Activated naive CD4-positive, alpha-beta T cell treated with anti-CD3 and anti-CD28 coated beads, Interleukin-2, amount 50 U/mL, for 72 hours (primary cell): ENCODE data around the gene POLR2E. TPM values are rescaled to one million over a fixed set of nuclear protein-coding genes. Genes with fewer than 3 reads are reported as not detected.
A peak's percentile ranks its signal among the peaks of the same experiment; 100 is the strongest.

Experiments
- ATAC-seq, 2 donors: fragments of 150-1000 bp; cut with Tn5 transposase; 2 replicates each; pipeline ENCODE4 v1.10.0; 2021; ENCODE audit warnings: mild to moderate bottlenecking in 2 of 2, moderate library complexity in 2 of 2
- DNase-seq, 2 donors: peaks; one replicate each; pipeline ENCODE4 v3.0.0; 2021 to 2022; ENCODE audit warnings: low spot score in 2 of 2
- H3K27ac Mint-ChIP-seq, 2 donors: one replicate each; pipeline ENCODE4 v1.8.0; 2022; ENCODE audit warnings: mild to moderate bottlenecking in 2 of 2, mixed read lengths in 2 of 2
- H3K36me3 Mint-ChIP-seq, 2 donors: one replicate each; pipeline ENCODE4 v1.8.0; 2022; ENCODE audit warnings: mixed read lengths in 2 of 2
- H3K9me3 Mint-ChIP-seq, 2 donors: one replicate each; pipeline ENCODE4 v1.8.0; 2022; ENCODE audit warnings: mixed read lengths in 2 of 2
- total RNA-seq, 2 donors: library from RNA; stranded (reverse); gene quantifications; one replicate each; pipeline ENCODE4 v1.2.3, GENCODE V29; 2022

POLR2E gene
- total RNA-seq, 2 donors from 2014 or later, result 248 to 259 TPM

DNA sequence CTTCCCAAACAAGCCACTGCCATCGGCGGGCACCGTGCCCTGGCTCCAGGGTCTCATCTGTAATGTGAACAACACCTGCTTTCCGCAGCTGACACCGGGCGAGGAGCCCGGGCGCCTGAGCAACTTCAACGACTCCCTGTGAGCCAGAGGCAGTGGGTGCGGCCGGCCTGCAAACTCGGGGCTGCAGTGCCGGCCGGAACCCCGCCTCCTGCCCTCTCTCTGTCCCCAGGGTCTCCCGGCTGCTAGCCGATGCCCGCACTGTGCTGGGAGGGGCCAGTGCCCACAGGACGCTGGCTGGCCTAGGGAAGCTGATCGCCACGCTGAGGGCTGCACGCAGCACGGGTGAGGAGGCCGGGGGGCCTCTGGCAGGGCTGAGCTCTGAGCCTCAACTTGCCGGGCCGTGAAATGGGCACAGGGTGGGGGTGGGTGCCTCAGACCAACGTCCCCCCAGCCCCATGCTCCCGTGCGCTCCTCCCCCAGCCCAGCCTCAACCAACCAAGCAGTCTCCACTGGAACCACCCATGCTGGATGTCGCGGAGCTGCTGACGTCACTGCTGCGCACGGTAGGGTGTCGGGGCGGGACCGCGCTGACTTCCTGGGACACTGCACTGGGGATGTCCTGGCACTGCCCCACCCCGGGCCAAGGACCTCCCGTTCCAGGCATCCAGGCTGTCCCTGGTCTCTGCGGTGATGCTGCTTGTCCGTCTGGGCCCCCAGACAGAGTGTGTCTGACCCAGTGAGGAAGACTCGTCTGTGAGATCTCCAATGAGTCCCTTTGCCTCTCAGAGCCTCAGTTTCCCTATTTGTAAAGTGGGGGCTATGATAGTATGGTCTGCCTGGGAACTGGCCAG, 53.1 kb downstream of the POLR2E start:
- Mint-ChIP-seq H3K27ac (no peak overlapping the region), H3K36me3 (peaks cover 8 to 20% of the 10 kb centered on the region in 2 donors), H3K9me3 (no peaks in the 10 kb centered on the region)
- DNase-seq (no peak), ATAC-seq (no peak)

DNA sequence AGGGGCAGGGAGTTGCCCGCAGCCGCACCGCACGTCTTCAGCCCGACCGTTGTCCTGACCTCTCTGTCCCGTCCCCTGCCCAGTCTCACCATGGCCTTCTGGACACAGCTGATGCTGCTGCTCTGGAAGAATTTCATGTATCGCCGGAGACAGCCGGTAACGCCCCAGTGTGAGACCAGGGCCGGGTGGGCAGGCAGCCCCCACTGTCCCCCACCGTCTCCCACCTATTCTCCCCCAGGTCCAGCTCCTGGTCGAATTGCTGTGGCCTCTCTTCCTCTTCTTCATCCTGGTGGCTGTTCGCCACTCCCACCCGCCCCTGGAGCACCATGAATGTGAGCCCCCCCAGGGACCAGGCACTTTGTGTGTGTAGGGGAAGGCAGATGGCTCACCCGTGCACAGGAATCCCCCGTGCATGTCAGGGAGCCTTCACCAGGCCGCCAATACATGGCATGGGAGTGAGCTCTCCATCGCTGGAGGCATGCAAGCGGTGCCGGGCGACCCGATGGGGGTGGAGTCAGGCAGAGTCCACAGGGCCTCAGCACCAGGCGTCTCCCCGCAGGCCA, 53.8 kb downstream of the POLR2E start:
- Mint-ChIP-seq H3K36me3 (peaks cover 8 to 25% of the 10 kb centered on the region in 2 donors), H3K9me3 (no peaks in the 10 kb centered on the region), H3K27ac (peak overlapping the region in 1 of 2 donors; percentile 87)
- ATAC-seq (no peak), DNase-seq (no peak)

DNA sequence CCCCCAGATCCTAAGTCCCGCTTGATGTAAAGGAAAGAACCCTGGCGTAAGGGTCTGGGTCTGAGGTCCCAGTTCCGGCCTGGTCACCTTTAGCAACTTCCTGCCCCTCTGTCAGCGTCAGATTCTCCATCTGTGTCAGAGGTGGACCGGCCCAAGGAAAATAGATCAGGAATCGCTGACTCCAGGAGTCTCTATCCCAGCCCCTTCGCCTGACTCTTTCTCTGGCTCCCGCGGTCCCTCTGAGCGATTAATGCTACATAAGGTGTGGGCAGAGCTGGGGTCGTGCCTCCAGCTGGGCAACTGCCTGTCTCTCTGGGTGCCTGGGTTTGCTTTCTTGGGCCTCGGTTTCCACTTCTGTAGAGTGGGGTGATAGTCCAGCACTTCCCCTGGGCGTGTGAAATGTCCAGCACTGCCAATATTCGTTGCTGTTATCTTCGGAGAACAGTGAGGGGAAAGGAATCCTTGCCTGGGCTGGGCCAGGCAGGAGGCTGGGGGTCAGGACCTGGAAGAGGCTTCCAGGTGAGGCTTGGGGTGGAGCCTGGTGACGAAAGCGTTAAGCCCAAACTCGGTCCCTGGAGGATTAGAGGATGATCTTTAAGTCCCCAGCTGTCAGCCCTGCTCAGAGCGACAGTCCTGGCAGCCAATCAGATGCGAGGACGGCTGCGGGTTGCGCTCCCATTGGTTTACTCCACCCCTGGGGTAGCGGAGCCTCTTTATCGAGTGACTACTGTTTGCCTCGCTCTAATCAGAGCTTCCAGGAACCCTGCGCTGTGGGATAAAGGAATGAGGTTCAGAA, 54.5 kb downstream of the POLR2E start:
- DNase-seq (peak; percentile 90 to 93), ATAC-seq (peak; percentile 69 to 71)
- Mint-ChIP-seq H3K36me3 (peaks cover 8 to 32% of the 10 kb centered on the region in 2 donors), H3K9me3 (no peaks in the 10 kb centered on the region), H3K27ac (peak overlapping the region in 1 of 2 donors; percentile 87)

GRCh38 chr19:1039646-1040475, 55.3 kb downstream of the POLR2E start, which contains the start of gene ABCA7:
TSS of gene ABCA7 (plus strand) at chr19:1040107. CDS start at chr19:1041362, 1,255 bp downstream.
- H3K36me3 Mint-ChIP-seq, result peaks cover 8 to 39% of the 10 kb centered on the region in 2 donors
- peak within 1 kb of the TSS; percentile 82 to 87 for H3K27ac Mint-ChIP-seq
- ATAC-seq, result peak; percentile 93 to 94
- DNase-seq, result peak; percentile 99 to 100
- H3K9me3 Mint-ChIP-seq, result no peaks in the 10 kb centered on the region

DNA sequence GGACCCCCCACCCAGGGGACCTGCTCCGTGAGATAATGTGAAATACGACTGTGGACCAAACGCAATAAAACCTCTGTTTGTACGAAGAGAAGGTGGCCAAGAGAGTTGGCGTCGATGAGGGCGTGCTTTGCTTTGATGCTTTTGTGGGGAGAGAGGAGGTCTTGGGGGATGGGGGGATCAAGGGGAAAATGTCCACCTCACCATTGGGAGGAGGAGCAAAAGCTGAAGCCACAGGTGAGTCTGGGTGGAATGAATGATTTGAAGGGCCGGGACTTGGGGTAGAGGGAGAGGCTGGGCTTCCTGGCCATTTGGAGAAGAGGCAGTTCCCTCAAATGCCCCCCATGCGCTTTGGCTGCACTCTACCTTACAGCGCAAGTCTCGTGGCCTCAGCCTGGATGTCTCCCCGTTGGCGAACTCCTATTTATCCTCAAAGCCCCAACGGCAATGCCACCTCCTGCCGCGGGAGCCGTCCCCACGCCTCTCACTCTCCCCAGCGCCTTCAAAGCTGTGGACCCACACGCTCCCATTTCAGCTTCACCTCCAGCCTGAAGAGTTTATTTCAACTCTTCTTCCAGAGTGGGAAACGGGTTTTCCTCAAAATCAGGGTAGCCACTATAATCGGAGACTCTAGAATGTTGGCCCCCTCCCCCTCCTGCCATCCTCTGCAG, 56.1 kb downstream of the POLR2E start:
- Mint-ChIP-seq H3K27ac (peak overlapping the region in 1 of 2 donors; percentile 87), H3K36me3 (peaks cover 8 to 39% of the 10 kb centered on the region in 2 donors), H3K9me3 (no peaks in the 10 kb centered on the region)
- no peak for DNase-seq
- no peak for ATAC-seq

DNA sequence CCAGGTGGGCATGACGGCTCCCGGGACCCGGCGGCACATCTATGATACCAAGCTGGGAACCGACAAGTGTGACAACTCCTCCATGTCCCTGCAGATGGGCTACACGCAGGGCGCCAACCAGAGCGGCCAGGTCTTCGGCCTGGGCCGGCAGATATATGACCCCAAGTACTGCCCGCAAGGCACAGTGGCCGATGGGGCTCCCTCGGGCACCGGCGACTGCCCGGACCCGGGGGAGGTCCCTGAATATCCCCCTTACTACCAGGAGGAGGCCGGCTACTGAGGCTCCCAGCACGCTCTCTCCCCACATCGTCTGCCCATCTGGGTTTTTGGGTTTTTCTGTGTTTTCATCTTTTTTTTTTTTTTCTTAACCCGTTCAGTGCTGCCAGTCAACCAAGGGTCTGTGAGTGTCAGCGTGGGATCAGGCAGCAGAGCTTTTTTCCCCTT, 57.5 kb downstream of the POLR2E start:
- ATAC-seq (no peak), DNase-seq (no peak)
- peaks cover 0 to 4% of the 10 kb centered on the region in 2 donors for H3K9me3 Mint-ChIP-seq
- peak overlapping the region; percentile 86 to 87 for H3K27ac Mint-ChIP-seq
- H3K36me3 Mint-ChIP-seq, result peaks cover 8 to 49% of the 10 kb centered on the region in 2 donors

Other genes with a start within 250 kb of the POLR2E start
- gene ELANE, start 243.1 kb downstream of the POLR2E start, total RNA-seq, result not detected
- gene CFD, start 235.7 kb downstream of the POLR2E start, total RNA-seq, result 1 to 10 TPM in 1 of 2 donors, not detected in 1; 4.9 TPM
- 10 to 100 TPM; 42.0 to 61.8 TPM for gene MED16, start 202.2 kb downstream of the POLR2E start, total RNA-seq
- not detected for gene RNU6-9, start 201.9 kb downstream of the POLR2E start, total RNA-seq
- 100 to 1,000 TPM in 1 of 2 donors, 10 to 100 TPM in 1; 98.3 to 102 TPM for gene R3HDM4, start 182.2 kb downstream of the POLR2E start, total RNA-seq
- 10 to 100 TPM; 10.9 to 32.4 TPM for gene KISS1R, start 178.0 kb downstream of the POLR2E start, total RNA-seq
- gene ARID3A, start 169.3 kb downstream of the POLR2E start, total RNA-seq, result 10 to 100 TPM; 22.4 to 35.7 TPM
- 10 to 100 TPM; 55.5 to 83.8 TPM for gene WDR18, start 111.0 kb downstream of the POLR2E start, total RNA-seq
- under 1 TPM; 0.07 to 0.19 TPM for gene GRIN3B, start 95.0 kb downstream of the POLR2E start, total RNA-seq
- 100 to 1,000 TPM; 104 to 156 TPM for gene TMEM259, start 74.3 kb downstream of the POLR2E start, total RNA-seq
- gene RNU6-2, start 73.9 kb downstream of the POLR2E start, total RNA-seq, result not detected
- 100 to 1,000 TPM; 187 to 254 TPM for gene CNN2, start 68.8 kb downstream of the POLR2E start, total RNA-seq
- gene ABCA7, start 55.3 kb downstream of the POLR2E start, total RNA-seq, result 100 to 1,000 TPM in 1 of 2 donors, 10 to 100 TPM in 1; 17.8 to 105 TPM
- gene ARHGAP45, start 28.2 kb downstream of the POLR2E start, total RNA-seq, result 100 to 1,000 TPM; 171 to 174 TPM
- 100 to 1,000 TPM; 154 to 316 TPM for gene GPX4, start 8.6 kb upstream of the POLR2E start, total RNA-seq
- 100 to 1,000 TPM; 113 to 144 TPM for gene SBNO2, start 78.9 kb upstream of the POLR2E start, total RNA-seq
- 10 to 100 TPM; 73.1 to 86.4 TPM for gene STK11, start 110.4 kb upstream of the POLR2E start, total RNA-seq
- gene CBARP, start 142.6 kb upstream of the POLR2E start, total RNA-seq, result 1 to 10 TPM; 1.0 to 1.6 TPM
- 100 to 1,000 TPM; 114 to 201 TPM for gene ATP5F1D, start 146.4 kb upstream of the POLR2E start, total RNA-seq
- 100 to 1,000 TPM in 1 of 2 donors, 10 to 100 TPM in 1; 52.9 to 113 TPM for gene MIDN, start 153.2 kb upstream of the POLR2E start, total RNA-seq
- gene CIRBP, start 174.0 kb upstream of the POLR2E start, total RNA-seq, result 100 to 1,000 TPM; 148 to 157 TPM
- gene FAM174C, start 180.2 kb upstream of the POLR2E start, total RNA-seq, result 10 to 100 TPM; 42.1 to 76.0 TPM
- under 1 TPM in 1 of 2 donors, not detected in 1; 0.25 TPM for gene EFNA2, start 190.5 kb upstream of the POLR2E start, total RNA-seq